Heart left ventricle (tissue), 16 donors: Measurements from ENCODE around the gene GGNBP2. TPM values are rescaled to one million over a fixed set of nuclear protein-coding genes. Genes with fewer than 3 reads are reported as not detected.

Source experiments
- ATAC-seq, 4 donors: fragments of 200-7000 bp; cut with Tn5 transposase; one replicate each; pipeline ENCODE4 v1.9.1; 2020 to 2022; ENCODE audit warnings: moderate library complexity in 4 of 4, mild to moderate bottlenecking in 3 of 4, moderate number of reproducible peaks in 1 of 4
- DNase-seq, 5 donors: peaks; one replicate each; pipeline ENCODE4 v3.0.0-alpha.2; 2020
- H3K27ac ChIP-seq, 12 donors: fragments of 200-600 bp; sonication (generic) in 4 of 12; one replicate each; pipeline versions ENCODE4 v1.5.0 to v1.8.0; 2016 to 2022; ENCODE audit warnings: mild to moderate bottlenecking in 2 of 12
- H3K27me3 ChIP-seq, 9 donors: fragments of 200-600 bp; sonication (generic) in 2 of 9; one replicate each; pipeline versions ENCODE4 v1.5.1 to v1.8.0; 2016 to 2022; ENCODE audit warnings: mild to moderate bottlenecking in 3 of 9
- H3K36me3 ChIP-seq, 9 donors: fragments of 200-600 bp; sonication (generic) in 2 of 9; one replicate each; pipeline versions ENCODE4 v1.5.0 to v1.8.0; 2018 to 2022; ENCODE audit warnings: mild to moderate bottlenecking in 2 of 9
- H3K4me1 ChIP-seq, 12 donors: fragments of 200-600 bp; sonication (generic) in 4 of 12; one replicate each; pipeline versions ENCODE4 v1.5.0 to v1.8.0; 2016 to 2022; ENCODE audit warnings: mild to moderate bottlenecking in 3 of 12
- H3K4me3 ChIP-seq, 12 donors: fragments of 200-600 bp; sonication (generic) in 4 of 12; one replicate each; pipeline versions ENCODE4 v1.5.0 to v1.8.0; 2017 to 2022; ENCODE audit warnings: mild to moderate bottlenecking in 9 of 12, moderate library complexity in 4 of 12
- H3K9me3 ChIP-seq, 12 donors: fragments of 200-600 bp; sonication (generic) in 4 of 12; one replicate each; pipeline versions ENCODE4 v1.5.0 to v1.8.0; 2016 to 2022; ENCODE audit warnings: mild to moderate bottlenecking in 1 of 12
- POLR2A ChIP-seq, 2 donors: fragments of 450-650 bp; IDR thresholded peaks; one replicate each; pipeline ENCODE4 v1.6.1; 2017; ENCODE audit warnings: antibody characterized with exemption in 2 of 2, mild to moderate bottlenecking in 2 of 2, moderate library complexity in 2 of 2
- WGBS, 4 donors: extraction: QIAGEN DNeasy Blood & Tissue Kit in 2 of 4; methylation state at CpG; one replicate each; pipeline versions ENCODE4 v1.1.5 to v1.1.7; 2013 to 2018; 5-methylcytosine and 5-hydroxymethylcytosine counted together
- intact Hi-C, 10 donors: fragments of 100-400 bp; cut with DNase I; formaldehyde crosslinking; loops; one replicate each; pipeline versions ENCODE4 v1.11.1 to v1.14.2; 2022
- polyA plus RNA-seq, 2 donors: library from polyadenylated mRNA; stranded (reverse); fragments of 200-250 nt; gene quantifications; one replicate each; pipeline ENCODE4 v1.2.3, GENCODE V29; 2013
- total RNA-seq, 9 donors: library from RNA; depleted of rRNA in 2 of 9; stranded (reverse); fragments of >200 nt in 2 of 9; fragmentation: NEBNext Ultra II Directional in 3 of 9; extraction: Animal tissue kit (Norgen Biotek cat#: 25700) in 3 of 9; gene quantifications; one replicate each; pipeline versions ENCODE4 v1.1.0 to v1.2.4, GENCODE V29; 2016 to 2023
- TF ChIP-seq, protein P1 (sequence below), 12 donors: fragments of 200-600 bp; sonication (generic) in 4 of 12; IDR thresholded peaks; one replicate each; pipeline versions ENCODE4 v1.5.0 to v1.8.0; 2018 to 2022; ENCODE audit warnings: antibody characterized with exemption in 12 of 12, mild to moderate bottlenecking in 5 of 12
- donor health status: ischemic (EF 13 %, LVEDD 7.1; RV severe dilation, severe dysfunction).
- donor health status: healthy with polysubstance abuse.
- donor health status: DM: no; HTN: yes; CAD: no.
- donor health status: DM: no; HTN: no; CAD: no.
- donor health status: ischemic (EF 25% LVEDD 6.9; RV normal size, moderate dysfunction).
- donor health status: ischemic (EF 25% LVEDD 5.7; RV mildly dilated, moderate dysfunction).
- donor health status: healthy.
- donor health status: DM: yes; HTN: yes; CAD: no.
- donor health status: ischemic (EF 35%, LVEDD 5.7; RV mildly dilated, moderate dysfunction).
- donor health status: nonischemic (EF 11% LVEDD 7.7; RV severe dilation, severe dysfunction).
- donor health status: DM: yes; HTN: yes; CAD: no.
- donor health status: PGD.
- donor health status: ischemic (EF 29% LVEDD 5.4; RV normal size, mild dysfunction).
- donor health status: nonischemic (EF 23%, LVEDD 6.1; RV moderate dilation, normal function).

The GGNBP2 gene
- total and polyA plus RNA-seq, 11 donors: 27.4 to 62.9 (median 40.5) TPM

DNA sequence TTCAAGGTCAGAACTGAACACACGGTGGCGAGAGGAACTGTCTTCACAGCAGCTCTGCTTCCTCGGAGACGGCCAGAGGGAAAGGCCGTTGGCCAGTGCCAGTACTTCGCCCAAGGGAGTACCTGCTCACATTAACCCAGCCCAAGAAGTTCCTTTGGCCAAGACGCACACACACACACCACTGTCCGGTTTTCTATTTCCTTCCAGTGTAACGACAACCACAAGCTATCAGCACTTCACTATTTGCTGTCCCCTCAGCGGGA is 744 bp upstream of the GGNBP2 start:
- DNase-seq (peak in 4 of 5 donors; percentile 20 to 69 (median 50)), ATAC-seq (peak in 3 of 4 donors; percentile 0 to 11 (median 2))
- no peaks in the 10 kb centered on the region for H3K27me3 ChIP-seq
- 0 to 1% (median 0%) methylated on average over 7 to 10 of the region's 10 CpGs for WGBS, 4 donors
- H3K36me3 ChIP-seq: peaks cover 0 to 31% (median 9%) of the 10 kb centered on the region in 9 donors
- H3K4me1 ChIP-seq: peaks cover 12 to 43% (median 37%) of the 10 kb centered on the region in 12 donors
- H3K4me3 ChIP-seq: peak overlapping the region; percentile 63 to 99 (median 84)
- no peaks in the 10 kb centered on the region for H3K9me3 ChIP-seq
- TF ChIP-seq, protein P1, sequence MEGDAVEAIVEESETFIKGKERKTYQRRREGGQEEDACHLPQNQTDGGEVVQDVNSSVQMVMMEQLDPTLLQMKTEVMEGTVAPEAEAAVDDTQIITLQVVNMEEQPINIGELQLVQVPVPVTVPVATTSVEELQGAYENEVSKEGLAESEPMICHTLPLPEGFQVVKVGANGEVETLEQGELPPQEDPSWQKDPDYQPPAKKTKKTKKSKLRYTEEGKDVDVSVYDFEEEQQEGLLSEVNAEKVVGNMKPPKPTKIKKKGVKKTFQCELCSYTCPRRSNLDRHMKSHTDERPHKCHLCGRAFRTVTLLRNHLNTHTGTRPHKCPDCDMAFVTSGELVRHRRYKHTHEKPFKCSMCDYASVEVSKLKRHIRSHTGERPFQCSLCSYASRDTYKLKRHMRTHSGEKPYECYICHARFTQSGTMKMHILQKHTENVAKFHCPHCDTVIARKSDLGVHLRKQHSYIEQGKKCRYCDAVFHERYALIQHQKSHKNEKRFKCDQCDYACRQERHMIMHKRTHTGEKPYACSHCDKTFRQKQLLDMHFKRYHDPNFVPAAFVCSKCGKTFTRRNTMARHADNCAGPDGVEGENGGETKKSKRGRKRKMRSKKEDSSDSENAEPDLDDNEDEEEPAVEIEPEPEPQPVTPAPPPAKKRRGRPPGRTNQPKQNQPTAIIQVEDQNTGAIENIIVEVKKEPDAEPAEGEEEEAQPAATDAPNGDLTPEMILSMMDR (IDR thresholded peaks at IDR 0.05): no peak
- no peak for TF ChIP-seq POLR2A (IDR thresholded peaks at IDR 0.05)
- H3K27ac ChIP-seq: peak overlapping the region; percentile 93 to 100 (median 99)
- intact Hi-C loops: loop anchor here in 2 of 10 donors (1.0 to 5.0 kb wide), 2 partner anchors 9 to 57 kb away; partner anchors contain the start of gene ZNHIT3 (in 1 of the 2)

DNA sequence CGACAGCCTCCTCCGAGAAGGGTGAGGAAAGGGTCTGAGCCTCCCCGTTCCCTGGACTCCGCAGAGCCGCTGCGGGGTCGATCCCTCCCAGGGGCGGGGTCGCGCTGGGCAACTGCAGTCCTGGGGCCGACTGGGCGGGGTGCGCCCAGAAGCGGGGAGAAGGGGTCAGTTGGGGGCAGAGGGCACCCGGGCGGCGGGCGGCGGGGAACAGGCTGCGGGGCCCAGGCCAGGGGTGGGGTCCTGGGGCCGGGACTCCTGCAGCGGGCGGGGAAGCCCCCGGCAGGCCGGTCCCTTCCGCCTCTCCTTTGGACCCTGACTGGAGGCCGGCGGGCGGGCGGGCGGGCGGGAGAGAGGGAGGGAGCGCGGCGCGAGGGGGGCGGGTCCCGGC is 352 bp downstream of the GGNBP2 start:
- TF ChIP-seq POLR2A (IDR thresholded peaks at IDR 0.05): no peak
- peaks cover 12 to 52% (median 40%) of the 10 kb centered on the region in 12 donors for H3K4me1 ChIP-seq

DNA sequence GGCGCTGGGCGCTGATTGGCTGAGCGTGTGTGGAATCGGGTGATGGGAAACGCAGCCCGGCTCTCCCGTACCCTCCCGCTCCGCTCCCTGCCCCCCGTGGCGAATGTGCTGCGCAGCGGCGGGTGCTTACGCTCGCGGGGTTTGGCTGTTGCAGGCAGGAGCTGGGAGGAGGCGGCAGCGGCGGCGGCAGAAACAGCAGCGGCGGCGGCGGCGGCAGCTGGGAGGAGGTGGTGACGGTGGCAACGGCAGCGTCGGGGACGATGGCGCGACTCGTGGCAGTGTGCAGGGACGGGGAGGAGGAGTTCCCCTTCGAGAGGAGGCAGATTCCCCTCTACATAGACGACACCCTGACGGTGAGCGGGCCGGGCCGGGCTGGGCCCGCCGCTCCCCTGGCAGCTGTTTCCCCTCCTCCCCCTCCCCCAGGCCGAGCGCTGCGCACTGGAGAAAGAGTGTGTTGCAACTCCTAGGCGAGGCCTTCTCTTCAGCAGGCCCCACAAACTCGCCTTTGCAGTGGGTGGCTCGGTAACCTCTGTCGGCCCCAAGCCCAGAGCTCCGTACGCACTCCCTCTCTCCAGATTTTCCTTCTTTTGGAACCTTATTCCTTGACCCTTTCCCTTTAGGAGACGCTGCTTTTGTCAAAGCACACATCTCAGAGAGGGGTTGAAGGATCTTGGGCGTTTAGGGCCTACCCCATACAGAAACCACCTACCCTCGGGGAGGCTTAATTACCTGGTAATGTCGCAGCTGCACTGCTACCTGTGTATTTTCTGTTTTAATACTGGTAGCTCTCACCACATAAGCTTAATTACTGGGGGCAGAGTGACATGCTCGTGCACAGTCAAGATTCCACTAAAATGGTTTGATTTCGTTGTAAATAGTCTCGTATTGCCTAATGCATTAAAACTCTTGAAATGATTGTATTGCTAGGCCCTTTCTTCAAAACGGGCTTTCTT is 1.0 kb downstream of the GGNBP2 start:
- Histone ChIP-seq H3K27ac (peak overlapping the region; percentile 93 to 100 (median 99)), H3K4me3 (peak overlapping the region; percentile 63 to 99 (median 84)), H3K4me1 (peaks cover 12 to 58% (median 43%) of the 10 kb centered on the region in 12 donors), H3K36me3 (peaks cover 0 to 30% (median 9%) of the 10 kb centered on the region in 9 donors), H3K9me3 (no peaks in the 10 kb centered on the region), H3K27me3 (no peaks in the 10 kb centered on the region)
- intact Hi-C loops: loop anchor here in 7 of 10 donors (1.0 to 5.0 kb wide), 3 partner anchors 10 to 47 kb away; partner anchors contain the start of gene DHRS11 (in 5 of the 7)
- DNase-seq (peak; percentile 96 to 97 (median 97)), ATAC-seq (peak; percentile 90 to 95 (median 93))
- 1% methylated on average over 34 to 60 of the region's 60 CpGs for WGBS, 4 donors
- TF ChIP-seq POLR2A (IDR thresholded peaks at IDR 0.05): peak in 1 of 2 donors; percentile 48
- TF ChIP-seq, protein P1 (IDR thresholded peaks at IDR 0.05): no peak

More for the DNA sequence above, 352 bp downstream of the GGNBP2 start:
- Histone ChIP-seq H3K4me3 (peak overlapping the region; percentile 63 to 99 (median 84)), H3K9me3 (no peaks in the 10 kb centered on the region), H3K36me3 (peaks cover 0 to 23% (median 7%) of the 10 kb centered on the region in 9 donors), H3K27ac (peak overlapping the region; percentile 93 to 100 (median 99)), H3K27me3 (no peaks in the 10 kb centered on the region)
- intact Hi-C loops: loop anchor here in 7 of 10 donors (1.0 to 5.0 kb wide), 3 partner anchors 10 to 47 kb away; partner anchors contain the start of gene DHRS11 (in 5 of the 7)
- DNase-seq: no peak
- ATAC-seq: peak; percentile 48 to 74 (median 56)
- 0 to 1% (median 0%) methylated on average over 14 to 36 of the region's 38 CpGs for WGBS, 4 donors

DNA sequence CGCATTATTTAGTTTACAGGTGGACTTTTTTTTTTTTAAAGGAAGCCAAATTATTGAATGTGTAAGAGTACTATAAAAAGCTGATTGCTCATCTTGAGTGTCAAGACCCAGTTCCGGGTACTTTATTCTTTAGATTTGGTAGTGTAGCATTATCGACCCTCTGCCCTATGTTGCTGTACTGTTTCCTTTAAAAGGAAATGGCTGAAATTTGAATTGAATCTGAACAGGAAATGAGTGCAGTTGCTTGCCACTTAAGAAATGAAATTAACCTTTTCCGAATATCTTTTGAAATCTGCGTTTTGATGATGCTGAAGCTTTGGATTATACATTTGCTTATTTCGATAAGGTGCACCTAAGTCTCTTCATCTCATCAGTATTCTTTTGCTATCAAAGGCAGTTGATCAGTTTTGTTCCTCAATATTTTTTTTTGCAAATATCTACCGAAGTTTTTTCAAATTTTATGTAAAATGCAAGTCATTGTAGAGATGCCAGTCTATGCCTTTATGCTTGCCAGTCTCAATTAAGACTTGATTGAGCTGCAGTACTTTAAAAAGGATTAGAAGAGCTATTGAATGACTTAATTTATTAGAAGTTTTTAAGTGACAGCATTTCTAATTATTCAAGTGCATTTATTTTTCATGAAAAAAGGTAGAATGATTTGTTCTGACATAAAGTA is 1.8 kb downstream of the GGNBP2 start:
- DNase-seq (no peak), ATAC-seq (no peak)
- Histone ChIP-seq H3K4me3 (peak overlapping the region; percentile 63 to 99 (median 84)), H3K36me3 (peaks cover 0 to 32% (median 9%) of the 10 kb centered on the region in 9 donors), H3K4me1 (peaks cover 12 to 67% (median 46%) of the 10 kb centered on the region in 12 donors), H3K27me3 (no peaks in the 10 kb centered on the region), H3K27ac (peak overlapping the region in 11 of 12 donors; percentile 93 to 100 (median 99)), H3K9me3 (no peaks in the 10 kb centered on the region)
- WGBS, 4 donors: 13 to 18% (median 18%) methylated on average over 7 of the region's 7 CpGs
- intact Hi-C loops: loop anchor here in 6 of 10 donors (5.0 kb wide), 2 partner anchors 41 to 46 kb away; partner anchors contain the start of gene DHRS11 (in 5 of the 6)
- no peak for TF ChIP-seq POLR2A (IDR thresholded peaks at IDR 0.05)
- TF ChIP-seq, protein P1 (IDR thresholded peaks at IDR 0.05): no peak
